ENCODE measurements around the gene TRAF1.

The TRAF1 gene

DNA sequence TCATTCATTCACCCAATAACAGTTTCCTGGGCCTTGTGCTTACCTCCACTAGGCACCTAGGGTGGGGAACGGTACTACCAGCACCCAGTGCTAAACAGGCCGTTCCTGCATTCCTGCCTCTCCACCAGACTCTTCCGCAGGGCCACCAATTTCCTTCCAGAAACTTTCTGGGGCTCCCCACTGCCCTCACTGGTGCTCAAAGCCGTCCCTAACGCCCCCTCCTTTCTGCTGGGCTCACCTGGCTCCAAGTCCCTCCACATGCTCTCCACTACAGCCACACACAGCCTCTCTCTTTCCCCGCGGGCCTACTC lies 51.0 kb downstream of the TRAF1 start:
- DNase-seq (ENCODE audit: low read depth), result no peak
- TF ChIP-seq, protein P1, sequence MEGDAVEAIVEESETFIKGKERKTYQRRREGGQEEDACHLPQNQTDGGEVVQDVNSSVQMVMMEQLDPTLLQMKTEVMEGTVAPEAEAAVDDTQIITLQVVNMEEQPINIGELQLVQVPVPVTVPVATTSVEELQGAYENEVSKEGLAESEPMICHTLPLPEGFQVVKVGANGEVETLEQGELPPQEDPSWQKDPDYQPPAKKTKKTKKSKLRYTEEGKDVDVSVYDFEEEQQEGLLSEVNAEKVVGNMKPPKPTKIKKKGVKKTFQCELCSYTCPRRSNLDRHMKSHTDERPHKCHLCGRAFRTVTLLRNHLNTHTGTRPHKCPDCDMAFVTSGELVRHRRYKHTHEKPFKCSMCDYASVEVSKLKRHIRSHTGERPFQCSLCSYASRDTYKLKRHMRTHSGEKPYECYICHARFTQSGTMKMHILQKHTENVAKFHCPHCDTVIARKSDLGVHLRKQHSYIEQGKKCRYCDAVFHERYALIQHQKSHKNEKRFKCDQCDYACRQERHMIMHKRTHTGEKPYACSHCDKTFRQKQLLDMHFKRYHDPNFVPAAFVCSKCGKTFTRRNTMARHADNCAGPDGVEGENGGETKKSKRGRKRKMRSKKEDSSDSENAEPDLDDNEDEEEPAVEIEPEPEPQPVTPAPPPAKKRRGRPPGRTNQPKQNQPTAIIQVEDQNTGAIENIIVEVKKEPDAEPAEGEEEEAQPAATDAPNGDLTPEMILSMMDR (IDR thresholded peaks at IDR 0.05; ENCODE audit: low read depth, low read length, missing control alignments), result no peak
- H3K4me3 ChIP-seq (ENCODE audit: low read depth, low read length), result peak overlapping the region; percentile 70

GRCh38 chr9:120875195-120875565 lies 51.4 kb downstream of the TRAF1 start:
- peak overlapping the region; percentile 70 for H3K4me3 ChIP-seq (ENCODE audit: low read depth, low read length)
- no peak for DNase-seq (ENCODE audit: low read depth)
- TF ChIP-seq, protein P1 (IDR thresholded peaks at IDR 0.05; ENCODE audit: low read depth, low read length, missing control alignments), result no peak

- H3K4me3 ChIP-seq (ENCODE audit: low read depth, low read length), result no peak overlapping the region; the same call in 1 of the 2 replicates
- DNase-seq (ENCODE audit: low read depth), result no peak
- TF ChIP-seq, protein P1 (IDR thresholded peaks at IDR 0.05; ENCODE audit: low read depth, low read length, missing control alignments), result no peak
These were observed 52.1 kb downstream of the TRAF1 start for GRCh38 chr9:120874226-120875194.

GRCh38 chr9:120873512-120873911 lies 53.1 kb downstream of the TRAF1 start:
- DNase-seq (ENCODE audit: low read depth), result no peak
- TF ChIP-seq, protein P1 (IDR thresholded peaks at IDR 0.05; ENCODE audit: low read depth, low read length, missing control alignments), result no peak
- H3K4me3 ChIP-seq (ENCODE audit: low read depth, low read length), result no peak overlapping the region

DNA sequence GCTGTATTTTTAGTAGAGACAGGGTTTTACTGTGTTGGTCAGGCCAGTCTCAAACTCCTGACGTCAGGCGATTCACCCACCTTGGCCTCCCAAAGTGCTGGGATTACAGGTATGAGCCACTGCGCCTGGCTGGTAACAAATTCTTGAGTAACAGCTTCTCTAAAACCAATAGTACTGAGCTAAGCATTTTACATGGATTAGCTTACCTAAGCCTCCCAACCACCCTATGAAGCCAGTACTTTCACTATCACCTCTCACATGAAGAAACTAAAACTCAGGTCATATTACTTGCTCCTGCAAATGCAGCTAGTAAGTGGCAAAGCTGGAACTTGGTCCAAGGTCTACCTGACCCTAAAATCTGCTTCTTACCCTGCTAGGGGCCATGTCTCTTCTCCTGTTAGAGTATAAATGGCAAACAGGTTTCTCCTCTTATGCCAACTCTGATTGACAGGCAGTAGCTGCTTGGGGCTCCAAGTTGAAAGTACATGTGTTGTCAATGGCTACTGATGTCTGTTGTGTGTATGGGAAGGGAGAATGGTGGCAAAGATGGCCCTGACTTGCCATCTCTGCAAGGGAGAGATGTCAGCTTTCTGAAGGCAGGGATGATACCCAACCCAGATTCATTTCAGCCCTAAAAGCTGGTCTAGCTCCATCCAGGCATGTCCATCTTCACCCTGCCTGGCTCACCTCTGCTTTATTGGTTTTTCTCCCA lies 53.6 kb downstream of the TRAF1 start:
- TF ChIP-seq, protein P1 (IDR thresholded peaks at IDR 0.05; ENCODE audit: low read depth, low read length, missing control alignments), result no peak
- no peak overlapping the region for H3K4me3 ChIP-seq (ENCODE audit: low read depth, low read length)
- DNase-seq (ENCODE audit: low read depth), result no peak

DNA sequence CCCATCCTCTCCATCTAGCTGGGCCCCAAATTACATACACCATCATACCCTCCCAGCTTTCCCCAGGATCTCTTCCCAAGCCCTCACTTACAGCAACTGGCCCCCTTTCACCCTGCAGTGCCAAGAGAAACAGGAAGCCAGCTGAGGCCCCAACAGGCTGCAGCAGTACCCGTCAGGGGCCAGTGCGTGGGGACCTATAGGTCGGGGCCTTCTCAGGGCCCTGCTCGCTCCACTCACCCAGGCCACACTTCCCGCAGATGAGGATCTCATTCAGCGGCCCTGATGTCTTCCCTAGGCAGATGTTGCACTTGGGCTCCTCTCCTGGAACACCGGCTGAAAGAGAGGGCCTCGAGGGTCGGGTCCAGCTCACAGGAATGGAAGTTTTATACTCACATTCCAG lies 56.4 kb downstream of the TRAF1 start:
- TF ChIP-seq, protein P1 (IDR thresholded peaks at IDR 0.05; ENCODE audit: low read depth, low read length, missing control alignments), result no peak
- H3K4me3 ChIP-seq (ENCODE audit: low read depth, low read length), result no peak overlapping the region
- no peak for DNase-seq (ENCODE audit: low read depth)
